Peyer's patch (tissue), 4 donors: Measurements from ENCODE around the gene ABCA7. TPM values are rescaled to one million over a fixed set of nuclear protein-coding genes. Genes with fewer than 3 reads are reported as not detected.

ENCODE experiments used
- DNase-seq, 3 donors: peaks; one replicate each; pipeline ENCODE4 v3.0.0-alpha.2; 2017 to 2019
- H3K27ac ChIP-seq, 4 donors: fragments of 200-600 bp; sonication (generic); one replicate each; pipeline ENCODE4 v1.5.1; 2016 to 2019
- H3K27me3 ChIP-seq, 2 donors: fragments of 200-600 bp; sonication (generic); one replicate each; pipeline ENCODE4 v1.5.1; 2019
- H3K36me3 ChIP-seq, 3 donors: fragments of 200-600 bp; sonication (generic); one replicate each; pipeline ENCODE4 v1.5.1; 2016 to 2019
- H3K4me1 ChIP-seq, 4 donors: fragments of 200-600 bp; sonication (generic); one replicate each; pipeline ENCODE4 v1.5.1; 2016 to 2019
- H3K4me3 ChIP-seq, 4 donors: fragments of 200-600 bp; sonication (generic); 1 replicate in 3 of 4; 2 replicates in 1 of 4; pipeline ENCODE4 v1.5.1; 2016 to 2019; ENCODE audit warnings: mild to moderate bottlenecking in 1 of 4
- H3K9me3 ChIP-seq, 4 donors: fragments of 200-600 bp; sonication (generic); one replicate each; pipeline ENCODE4 v1.5.1; 2016 to 2019; ENCODE audit warnings: mild to moderate bottlenecking in 1 of 4
- CTCF ChIP-seq, 6 experiments: fragments of 450-650 bp in 4 of 6; fragments of 200-600 bp in 2 of 6; sonication (generic) in 1 of 6; IDR thresholded peaks; one replicate each; pipeline ENCODE4 v1.5.1; 2017 to 2019; ENCODE audit warnings: antibody characterized with exemption in 6 of 6, mild to moderate bottlenecking in 3 of 6, moderate library complexity in 1 of 6
- POLR2A ChIP-seq, 2 donors: fragments of 450-650 bp; IDR thresholded peaks; one replicate each; pipeline ENCODE4 v1.5.1; 2017; ENCODE audit warnings: antibody characterized with exemption in 2 of 2, mild to moderate bottlenecking in 2 of 2, moderate library complexity in 2 of 2
- total RNA-seq, 4 donors: library from RNA; depleted of rRNA; stranded (reverse); fragments of >200 nt; gene quantifications; one replicate each; pipeline ENCODE4 v1.1.0, GENCODE V29; 2016

Gene ABCA7
- total RNA-seq, 4 donors from 2014 or later, result 30.1 to 162 (median 72.1) TPM

GRCh38 chr19:1009981-1010538 lies 29.8 kb upstream of the ABCA7 start:
- peak overlapping the region in 3 of 4 donors; percentile 46 to 79 (median 60) for H3K27ac ChIP-seq
- TF ChIP-seq CTCF (IDR thresholded peaks at IDR 0.05) (no peak), POLR2A (IDR thresholded peaks at IDR 0.05) (no peak)
- no peaks in the 10 kb centered on the region for H3K9me3 ChIP-seq
- peaks cover 0 to 7% (median 3%) of the 10 kb centered on the region in 4 donors for H3K4me1 ChIP-seq
- no peak for DNase-seq
- H3K36me3 ChIP-seq, result peaks cover 0 to 63% (median 0%) of the 10 kb centered on the region in 3 donors
- no peaks in the 10 kb centered on the region for H3K27me3 ChIP-seq
- H3K4me3 ChIP-seq, result no peak overlapping the region

- Histone ChIP-seq H3K27me3 (no peaks in the 10 kb centered on the region), H3K9me3 (no peaks in the 10 kb centered on the region), H3K36me3 (peaks cover 0 to 70% (median 0%) of the 10 kb centered on the region in 3 donors), H3K27ac (no peak overlapping the region), H3K4me3 (no peak overlapping the region), H3K4me1 (peaks cover 0 to 15% (median 7%) of the 10 kb centered on the region in 4 donors)
- TF ChIP-seq CTCF (IDR thresholded peaks at IDR 0.05) (no peak), POLR2A (IDR thresholded peaks at IDR 0.05) (no peak)
- no peak for DNase-seq
Observed at GRCh38 chr19:1010586-1011510, 29.1 kb upstream of the ABCA7 start.

GRCh38 chr19:1011831-1012333 lies 28.0 kb upstream of the ABCA7 start:
- peaks cover 4 to 25% (median 16%) of the 10 kb centered on the region in 4 donors for H3K4me1 ChIP-seq
- no peak overlapping the region for H3K27ac ChIP-seq
- H3K27me3 ChIP-seq, result no peaks in the 10 kb centered on the region
- no peak for DNase-seq
- H3K36me3 ChIP-seq, result peaks cover 0 to 70% (median 0%) of the 10 kb centered on the region in 3 donors
- TF ChIP-seq CTCF (IDR thresholded peaks at IDR 0.05) (no peak), POLR2A (IDR thresholded peaks at IDR 0.05) (no peak)
- H3K9me3 ChIP-seq, result no peaks in the 10 kb centered on the region
- H3K4me3 ChIP-seq, result no peak overlapping the region

- no peak for DNase-seq
- H3K36me3 ChIP-seq, result peaks cover 0 to 70% (median 0%) of the 10 kb centered on the region in 3 donors
- TF ChIP-seq POLR2A (IDR thresholded peaks at IDR 0.05) (no peak), CTCF (IDR thresholded peaks at IDR 0.05) (no peak)
Observed at GRCh38 chr19:1012334-1012733, 27.6 kb upstream of the ABCA7 start.

GRCh38 chr19:1013218-1013617 lies 26.7 kb upstream of the ABCA7 start:
- Histone ChIP-seq H3K27ac (no peak overlapping the region), H3K27me3 (no peaks in the 10 kb centered on the region), H3K9me3 (no peaks in the 10 kb centered on the region), H3K36me3 (peaks cover 0 to 70% (median 0%) of the 10 kb centered on the region in 3 donors), H3K4me3 (no peak overlapping the region), H3K4me1 (peaks cover 15 to 39% (median 29%) of the 10 kb centered on the region in 4 donors)
- DNase-seq, result no peak
- TF ChIP-seq POLR2A (IDR thresholded peaks at IDR 0.05) (no peak), CTCF (IDR thresholded peaks at IDR 0.05) (no peak)

More at GRCh38 chr19:1012334-1012733, 27.6 kb upstream of the ABCA7 start:
- H3K9me3 ChIP-seq, result no peaks in the 10 kb centered on the region
- no peaks in the 10 kb centered on the region for H3K27me3 ChIP-seq
- no peak overlapping the region for H3K4me3 ChIP-seq
- peaks cover 8 to 30% (median 21%) of the 10 kb centered on the region in 4 donors for H3K4me1 ChIP-seq
- no peak overlapping the region for H3K27ac ChIP-seq
